ENCODE results near the gene TOM1L1. TPM values are rescaled to one million over a fixed set of nuclear protein-coding genes. Genes with fewer than 3 reads are reported as not detected.

TOM1L1 gene
- total RNA-seq, 1 experiment from 2014 or later, result 58.5 TPM

DNA sequence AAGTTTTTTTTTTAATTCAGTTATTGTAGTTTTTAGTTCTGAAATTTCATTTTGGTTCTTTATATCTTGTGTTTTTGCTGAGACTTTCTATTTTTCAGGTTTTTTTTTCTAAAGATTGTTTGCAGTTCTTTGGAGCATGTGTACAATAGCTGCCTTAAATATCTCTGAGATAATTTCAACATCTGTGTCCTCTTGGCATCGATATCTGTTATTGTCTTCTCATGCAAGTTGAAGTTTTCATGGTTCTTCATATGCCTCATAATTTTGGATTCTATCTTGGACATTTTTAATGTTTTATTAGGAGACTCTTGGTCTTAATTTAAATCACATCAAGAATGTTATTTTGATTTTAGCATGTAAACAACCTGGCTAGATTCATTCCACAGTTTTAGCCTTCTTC lies 45.0 kb downstream of the TOM1L1 start (continued):
- TF ChIP-seq, protein P1, sequence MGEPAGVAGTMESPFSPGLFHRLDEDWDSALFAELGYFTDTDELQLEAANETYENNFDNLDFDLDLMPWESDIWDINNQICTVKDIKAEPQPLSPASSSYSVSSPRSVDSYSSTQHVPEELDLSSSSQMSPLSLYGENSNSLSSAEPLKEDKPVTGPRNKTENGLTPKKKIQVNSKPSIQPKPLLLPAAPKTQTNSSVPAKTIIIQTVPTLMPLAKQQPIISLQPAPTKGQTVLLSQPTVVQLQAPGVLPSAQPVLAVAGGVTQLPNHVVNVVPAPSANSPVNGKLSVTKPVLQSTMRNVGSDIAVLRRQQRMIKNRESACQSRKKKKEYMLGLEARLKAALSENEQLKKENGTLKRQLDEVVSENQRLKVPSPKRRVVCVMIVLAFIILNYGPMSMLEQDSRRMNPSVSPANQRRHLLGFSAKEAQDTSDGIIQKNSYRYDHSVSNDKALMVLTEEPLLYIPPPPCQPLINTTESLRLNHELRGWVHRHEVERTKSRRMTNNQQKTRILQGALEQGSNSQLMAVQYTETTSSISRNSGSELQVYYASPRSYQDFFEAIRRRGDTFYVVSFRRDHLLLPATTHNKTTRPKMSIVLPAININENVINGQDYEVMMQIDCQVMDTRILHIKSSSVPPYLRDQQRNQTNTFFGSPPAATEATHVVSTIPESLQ (CRISPR knock-in tag; IDR thresholded peaks at IDR 0.05), result no peak

DNA sequence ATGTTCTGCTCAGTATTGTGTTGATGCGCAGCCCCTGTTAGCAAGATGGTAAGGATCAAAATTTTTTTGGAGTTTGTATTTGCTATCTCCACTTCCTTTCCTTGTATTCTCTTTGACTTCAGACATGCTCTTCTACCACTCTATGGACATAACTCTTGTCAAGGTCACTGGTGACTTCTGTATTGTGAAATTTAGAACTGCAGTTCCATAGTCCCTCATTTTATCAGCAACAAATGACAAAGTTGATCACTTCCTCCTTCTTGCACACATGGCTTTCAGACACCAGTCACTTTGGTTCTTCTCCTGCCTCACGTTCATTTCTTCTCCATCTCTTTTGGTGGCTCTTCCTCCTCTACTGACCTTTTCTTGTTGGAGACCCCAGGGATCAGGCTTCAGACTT lies 46.7 kb downstream of the TOM1L1 start:
- CTCF ChIA-PET, result no interaction called here
- TF ChIP-seq, protein P2, sequence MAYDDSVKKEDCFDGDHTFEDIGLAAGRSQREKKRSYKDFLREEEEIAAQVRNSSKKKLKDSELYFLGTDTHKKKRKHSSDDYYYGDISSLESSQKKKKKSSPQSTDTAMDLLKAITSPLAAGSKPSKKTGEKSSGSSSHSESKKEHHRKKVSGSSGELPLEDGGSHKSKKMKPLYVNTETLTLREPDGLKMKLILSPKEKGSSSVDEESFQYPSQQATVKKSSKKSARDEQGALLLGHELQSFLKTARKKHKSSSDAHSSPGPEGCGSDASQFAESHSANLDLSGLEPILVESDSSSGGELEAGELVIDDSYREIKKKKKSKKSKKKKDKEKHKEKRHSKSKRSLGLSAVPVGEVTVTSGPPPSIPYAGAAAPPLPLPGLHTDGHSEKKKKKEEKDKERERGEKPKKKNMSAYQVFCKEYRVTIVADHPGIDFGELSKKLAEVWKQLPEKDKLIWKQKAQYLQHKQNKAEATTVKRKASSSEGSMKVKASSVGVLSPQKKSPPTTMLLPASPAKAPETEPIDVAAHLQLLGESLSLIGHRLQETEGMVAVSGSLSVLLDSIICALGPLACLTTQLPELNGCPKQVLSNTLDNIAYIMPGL (CRISPR knock-in tag; IDR thresholded peaks at IDR 0.05), result no peak
- TF ChIP-seq GRHL2 (CRISPR knock-in tag; IDR thresholded peaks at IDR 0.05; ENCODE audit: insufficient replicate concordance, severe bottlenecking), result no peak
- TF ChIP-seq, protein P3, sequence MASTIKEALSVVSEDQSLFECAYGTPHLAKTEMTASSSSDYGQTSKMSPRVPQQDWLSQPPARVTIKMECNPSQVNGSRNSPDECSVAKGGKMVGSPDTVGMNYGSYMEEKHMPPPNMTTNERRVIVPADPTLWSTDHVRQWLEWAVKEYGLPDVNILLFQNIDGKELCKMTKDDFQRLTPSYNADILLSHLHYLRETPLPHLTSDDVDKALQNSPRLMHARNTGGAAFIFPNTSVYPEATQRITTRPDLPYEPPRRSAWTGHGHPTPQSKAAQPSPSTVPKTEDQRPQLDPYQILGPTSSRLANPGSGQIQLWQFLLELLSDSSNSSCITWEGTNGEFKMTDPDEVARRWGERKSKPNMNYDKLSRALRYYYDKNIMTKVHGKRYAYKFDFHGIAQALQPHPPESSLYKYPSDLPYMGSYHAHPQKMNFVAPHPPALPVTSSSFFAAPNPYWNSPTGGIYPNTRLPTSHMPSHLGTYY (CRISPR knock-in tag; IDR thresholded peaks at IDR 0.05), result no peak
- no peak for TF ChIP-seq ZNF138 (CRISPR knock-in tag; conservative IDR thresholded peaks at IDR 0.05)
- TF ChIP-seq, protein P4, sequence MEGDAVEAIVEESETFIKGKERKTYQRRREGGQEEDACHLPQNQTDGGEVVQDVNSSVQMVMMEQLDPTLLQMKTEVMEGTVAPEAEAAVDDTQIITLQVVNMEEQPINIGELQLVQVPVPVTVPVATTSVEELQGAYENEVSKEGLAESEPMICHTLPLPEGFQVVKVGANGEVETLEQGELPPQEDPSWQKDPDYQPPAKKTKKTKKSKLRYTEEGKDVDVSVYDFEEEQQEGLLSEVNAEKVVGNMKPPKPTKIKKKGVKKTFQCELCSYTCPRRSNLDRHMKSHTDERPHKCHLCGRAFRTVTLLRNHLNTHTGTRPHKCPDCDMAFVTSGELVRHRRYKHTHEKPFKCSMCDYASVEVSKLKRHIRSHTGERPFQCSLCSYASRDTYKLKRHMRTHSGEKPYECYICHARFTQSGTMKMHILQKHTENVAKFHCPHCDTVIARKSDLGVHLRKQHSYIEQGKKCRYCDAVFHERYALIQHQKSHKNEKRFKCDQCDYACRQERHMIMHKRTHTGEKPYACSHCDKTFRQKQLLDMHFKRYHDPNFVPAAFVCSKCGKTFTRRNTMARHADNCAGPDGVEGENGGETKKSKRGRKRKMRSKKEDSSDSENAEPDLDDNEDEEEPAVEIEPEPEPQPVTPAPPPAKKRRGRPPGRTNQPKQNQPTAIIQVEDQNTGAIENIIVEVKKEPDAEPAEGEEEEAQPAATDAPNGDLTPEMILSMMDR (IDR thresholded peaks at IDR 0.05), result no peak
- TF ChIP-seq, protein P5, sequence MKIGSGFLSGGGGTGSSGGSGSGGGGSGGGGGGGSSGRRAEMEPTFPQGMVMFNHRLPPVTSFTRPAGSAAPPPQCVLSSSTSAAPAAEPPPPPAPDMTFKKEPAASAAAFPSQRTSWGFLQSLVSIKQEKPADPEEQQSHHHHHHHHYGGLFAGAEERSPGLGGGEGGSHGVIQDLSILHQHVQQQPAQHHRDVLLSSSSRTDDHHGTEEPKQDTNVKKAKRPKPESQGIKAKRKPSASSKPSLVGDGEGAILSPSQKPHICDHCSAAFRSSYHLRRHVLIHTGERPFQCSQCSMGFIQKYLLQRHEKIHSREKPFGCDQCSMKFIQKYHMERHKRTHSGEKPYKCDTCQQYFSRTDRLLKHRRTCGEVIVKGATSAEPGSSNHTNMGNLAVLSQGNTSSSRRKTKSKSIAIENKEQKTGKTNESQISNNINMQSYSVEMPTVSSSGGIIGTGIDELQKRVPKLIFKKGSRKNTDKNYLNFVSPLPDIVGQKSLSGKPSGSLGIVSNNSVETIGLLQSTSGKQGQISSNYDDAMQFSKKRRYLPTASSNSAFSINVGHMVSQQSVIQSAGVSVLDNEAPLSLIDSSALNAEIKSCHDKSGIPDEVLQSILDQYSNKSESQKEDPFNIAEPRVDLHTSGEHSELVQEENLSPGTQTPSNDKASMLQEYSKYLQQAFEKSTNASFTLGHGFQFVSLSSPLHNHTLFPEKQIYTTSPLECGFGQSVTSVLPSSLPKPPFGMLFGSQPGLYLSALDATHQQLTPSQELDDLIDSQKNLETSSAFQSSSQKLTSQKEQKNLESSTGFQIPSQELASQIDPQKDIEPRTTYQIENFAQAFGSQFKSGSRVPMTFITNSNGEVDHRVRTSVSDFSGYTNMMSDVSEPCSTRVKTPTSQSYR (CRISPR knock-in tag; IDR thresholded peaks at IDR 0.05), result no peak
- no peak for TF ChIP-seq CREM (CRISPR knock-in tag; IDR thresholded peaks at IDR 0.05)
- no peak for ATAC-seq
- H3K27me3 Mint-ChIP-seq (ENCODE audit: low read depth), result no peaks in the 10 kb centered on the region
- POLR2A ChIA-PET, result no interaction called here
- H3K4me1 Mint-ChIP-seq, result no peaks in the 10 kb centered on the region
- no peak overlapping the region; the same call in 1 of the 2 replicates for H3K27ac Mint-ChIP-seq
- no peak overlapping the region for H3K4me3 Mint-ChIP-seq
- no peak for DNase-seq (ENCODE audit: low spot score)
- peaks cover 57% of the 10 kb centered on the region for H3K36me3 Mint-ChIP-seq
- H3K9me3 Mint-ChIP-seq, result no peaks in the 10 kb centered on the region

DNA sequence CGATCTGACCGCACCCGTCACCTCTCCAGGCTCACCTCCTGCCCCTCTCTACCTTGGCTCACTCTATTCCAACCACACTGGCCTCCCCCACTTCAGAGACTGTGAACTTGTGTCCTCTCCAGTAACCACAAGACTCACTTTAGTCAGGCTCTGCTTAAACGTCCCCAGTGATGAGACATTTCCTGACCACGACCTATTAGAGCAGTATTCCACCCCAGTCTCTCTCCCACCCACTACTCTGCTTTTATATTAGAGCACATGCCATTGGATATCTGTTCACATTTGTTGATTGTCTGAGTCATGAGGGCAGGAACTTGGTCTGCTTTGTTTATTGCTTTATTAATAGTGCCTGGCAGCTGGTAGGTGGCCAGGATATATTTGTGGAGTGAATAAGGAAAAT lies 47.7 kb downstream of the TOM1L1 start:
- no peak overlapping the region for H3K4me3 Mint-ChIP-seq
- no peaks in the 10 kb centered on the region for H3K9me3 Mint-ChIP-seq
- ChIA-PET CTCF (no interaction called here), POLR2A (no interaction called here)
- DNase-seq (ENCODE audit: low spot score), result no peak
- no peak for ATAC-seq
- no peaks in the 10 kb centered on the region for H3K4me1 Mint-ChIP-seq
- H3K27me3 Mint-ChIP-seq (ENCODE audit: low read depth), result no peaks in the 10 kb centered on the region
- peaks cover 60% of the 10 kb centered on the region for H3K36me3 Mint-ChIP-seq
- no peak overlapping the region for H3K27ac Mint-ChIP-seq
- TF ChIP-seq GABPB1 (CRISPR knock-in tag; IDR thresholded peaks at IDR 0.05) (no peak), MYBL2 (CRISPR knock-in tag; IDR thresholded peaks at IDR 0.05) (no peak), ZNF219 (CRISPR knock-in tag; IDR thresholded peaks at IDR 0.05; ENCODE audit: borderline replicate concordance) (no peak), ETV6 (CRISPR knock-in tag; IDR thresholded peaks at IDR 0.05) (no peak), CBFB (CRISPR knock-in tag; IDR thresholded peaks at IDR 0.05; ENCODE audit: low read depth) (no peak), MXD4 (CRISPR knock-in tag; IDR thresholded peaks at IDR 0.05; ENCODE audit: borderline replicate concordance) (no peak), SMAD4 (CRISPR knock-in tag; IDR thresholded peaks at IDR 0.05) (no peak)
- TF ChIP-seq, protein P6, sequence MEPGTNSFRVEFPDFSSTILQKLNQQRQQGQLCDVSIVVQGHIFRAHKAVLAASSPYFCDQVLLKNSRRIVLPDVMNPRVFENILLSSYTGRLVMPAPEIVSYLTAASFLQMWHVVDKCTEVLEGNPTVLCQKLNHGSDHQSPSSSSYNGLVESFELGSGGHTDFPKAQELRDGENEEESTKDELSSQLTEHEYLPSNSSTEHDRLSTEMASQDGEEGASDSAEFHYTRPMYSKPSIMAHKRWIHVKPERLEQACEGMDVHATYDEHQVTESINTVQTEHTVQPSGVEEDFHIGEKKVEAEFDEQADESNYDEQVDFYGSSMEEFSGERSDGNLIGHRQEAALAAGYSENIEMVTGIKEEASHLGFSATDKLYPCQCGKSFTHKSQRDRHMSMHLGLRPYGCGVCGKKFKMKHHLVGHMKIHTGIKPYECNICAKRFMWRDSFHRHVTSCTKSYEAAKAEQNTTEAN (CRISPR knock-in tag; IDR thresholded peaks at IDR 0.05), result no peak
- TF ChIP-seq, protein P5 (CRISPR knock-in tag; IDR thresholded peaks at IDR 0.05), result no peak
- TF ChIP-seq, protein P7, sequence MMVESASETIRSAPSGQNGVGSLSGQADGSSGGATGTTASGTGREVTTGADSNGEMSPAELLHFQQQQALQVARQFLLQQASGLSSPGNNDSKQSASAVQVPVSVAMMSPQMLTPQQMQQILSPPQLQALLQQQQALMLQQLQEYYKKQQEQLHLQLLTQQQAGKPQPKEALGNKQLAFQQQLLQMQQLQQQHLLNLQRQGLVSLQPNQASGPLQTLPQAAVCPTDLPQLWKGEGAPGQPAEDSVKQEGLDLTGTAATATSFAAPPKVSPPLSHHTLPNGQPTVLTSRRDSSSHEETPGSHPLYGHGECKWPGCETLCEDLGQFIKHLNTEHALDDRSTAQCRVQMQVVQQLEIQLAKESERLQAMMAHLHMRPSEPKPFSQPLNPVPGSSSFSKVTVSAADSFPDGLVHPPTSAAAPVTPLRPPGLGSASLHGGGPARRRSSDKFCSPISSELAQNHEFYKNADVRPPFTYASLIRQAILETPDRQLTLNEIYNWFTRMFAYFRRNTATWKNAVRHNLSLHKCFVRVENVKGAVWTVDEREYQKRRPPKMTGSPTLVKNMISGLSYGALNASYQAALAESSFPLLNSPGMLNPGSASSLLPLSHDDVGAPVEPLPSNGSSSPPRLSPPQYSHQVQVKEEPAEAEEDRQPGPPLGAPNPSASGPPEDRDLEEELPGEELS (CRISPR knock-in tag; IDR thresholded peaks at IDR 0.05), result no peak
